ENCODE results near the gene KCNIP4.
"Not testable (repeated sequence)": the region's sequence is repeated elsewhere in the genome, so short reads cannot be mapped to it uniquely, and the experiment has no call there.

The KCNIP4 gene

DNA sequence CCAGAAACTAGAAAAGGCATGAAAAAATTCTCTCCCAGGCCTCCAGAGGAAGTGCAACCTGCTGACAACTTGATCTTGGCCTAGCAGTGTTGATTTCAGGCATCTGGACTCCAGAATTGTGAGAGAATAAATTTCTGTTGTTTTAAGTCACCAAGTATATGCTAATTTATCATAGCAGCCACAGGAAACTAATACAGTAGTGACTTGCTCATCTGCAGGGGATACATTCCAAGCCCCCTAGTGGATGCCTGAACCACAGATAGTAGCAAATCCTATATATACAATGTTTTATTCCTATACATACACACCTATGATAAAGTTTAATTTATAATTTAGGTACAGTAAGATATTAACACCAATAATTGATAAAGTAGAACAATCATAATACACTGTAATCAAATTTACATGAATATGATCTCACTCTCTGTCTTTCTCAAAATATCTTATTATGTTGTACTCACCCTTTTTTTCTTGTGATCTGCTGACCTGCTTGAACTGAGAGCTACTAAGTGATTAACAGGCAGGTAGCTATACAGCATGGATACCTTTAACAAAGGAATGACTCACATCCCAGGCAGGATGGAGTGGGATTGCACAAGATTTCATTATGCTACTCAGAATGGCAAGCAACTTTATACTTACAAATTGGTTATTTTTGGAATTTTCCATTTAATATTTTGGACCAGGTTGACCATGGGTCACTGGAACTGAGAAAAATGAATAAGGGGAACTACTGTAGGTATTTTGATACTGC lies 501.1 kb downstream of the KCNIP4 start:
- DNase-seq = no peak

GRCh38 chr4:21420166-21420565 lies 528.4 kb downstream of the KCNIP4 start:
- no peak for DNase-seq

- no peak for DNase-seq
These were observed 532.8 kb downstream of the KCNIP4 start for GRCh38 chr4:21415728-21416127.

DNA sequence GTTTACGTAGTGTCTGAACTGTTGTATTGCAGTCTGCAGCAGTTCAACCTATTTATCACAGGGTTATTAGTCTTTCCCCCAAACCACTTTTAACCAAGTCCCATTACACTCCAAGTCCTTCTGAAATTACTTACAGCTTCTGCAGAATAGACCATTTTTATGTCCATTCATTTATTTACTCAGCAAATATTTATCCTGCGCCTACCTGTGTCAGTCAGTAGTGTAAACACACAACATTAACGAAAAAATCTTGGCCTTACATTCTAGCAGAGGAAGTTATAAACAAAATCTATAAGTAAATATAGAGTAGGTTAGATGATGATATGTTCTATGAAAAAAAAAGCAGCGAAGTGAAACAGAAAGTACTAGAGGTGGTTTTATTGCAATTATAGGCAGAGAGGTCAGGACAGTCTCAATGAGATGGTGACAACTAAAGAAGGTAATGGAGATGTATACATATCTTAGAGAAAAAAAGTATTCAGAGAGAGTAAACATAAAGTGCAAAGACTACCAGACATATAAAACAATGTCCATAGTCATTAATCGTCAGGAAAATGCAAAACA lies 534.7 kb downstream of the KCNIP4 start:
- no peak for DNase-seq

GRCh38 chr4:21411086-21411485 lies 537.5 kb downstream of the KCNIP4 start:
- no peak for DNase-seq

GRCh38 chr4:21410372-21410771 lies 538.2 kb downstream of the KCNIP4 start:
- no peak for DNase-seq

DNA sequence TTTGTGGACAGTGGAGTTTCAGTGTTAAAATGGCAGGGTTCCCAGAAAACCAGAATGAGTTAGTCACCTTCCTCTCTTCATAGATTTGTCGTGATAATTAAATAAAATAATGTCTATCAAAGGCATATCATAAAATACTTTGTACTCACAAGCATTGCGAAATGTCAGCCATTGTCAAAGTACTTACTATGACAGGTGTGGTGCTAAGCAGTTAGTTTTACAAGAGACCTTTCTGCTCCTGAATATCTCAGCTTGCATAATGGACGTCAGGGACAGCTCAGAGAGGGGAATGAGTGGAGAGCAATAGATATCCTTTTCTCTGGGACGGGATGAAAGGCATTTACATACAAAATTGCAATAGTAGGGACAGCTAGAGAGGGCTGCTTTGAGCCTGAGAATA lies 560.9 kb downstream of the KCNIP4 start:
- no peak for DNase-seq

DNA sequence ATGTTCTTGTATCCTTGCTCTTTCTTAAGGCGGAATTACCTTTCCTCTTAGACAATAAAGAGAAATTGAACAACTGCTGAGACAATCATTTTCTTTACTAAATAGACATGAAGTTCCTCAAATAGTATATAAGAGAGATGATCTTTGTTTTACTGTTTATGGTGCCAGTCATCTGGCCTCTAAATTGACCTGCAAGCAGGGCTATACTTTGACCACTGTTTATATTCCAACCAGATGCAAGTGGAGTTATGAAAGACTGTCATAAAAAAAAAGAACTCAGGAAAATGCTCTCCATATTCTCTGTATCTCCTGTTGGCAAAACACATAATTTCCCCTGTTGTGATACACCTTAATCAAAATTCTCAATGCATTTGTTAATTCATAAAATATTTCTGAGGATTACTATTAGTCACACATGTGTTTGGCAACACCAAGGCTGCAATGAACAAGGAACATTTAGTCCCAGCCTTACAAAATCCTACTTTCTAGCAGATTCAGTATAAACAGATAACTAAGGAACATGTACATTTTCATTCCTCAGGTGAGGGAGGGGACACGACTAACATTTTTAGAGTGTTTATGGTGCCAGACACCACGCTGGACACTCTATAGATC lies 562.3 kb downstream of the KCNIP4 start:
- no peak for DNase-seq

DNA sequence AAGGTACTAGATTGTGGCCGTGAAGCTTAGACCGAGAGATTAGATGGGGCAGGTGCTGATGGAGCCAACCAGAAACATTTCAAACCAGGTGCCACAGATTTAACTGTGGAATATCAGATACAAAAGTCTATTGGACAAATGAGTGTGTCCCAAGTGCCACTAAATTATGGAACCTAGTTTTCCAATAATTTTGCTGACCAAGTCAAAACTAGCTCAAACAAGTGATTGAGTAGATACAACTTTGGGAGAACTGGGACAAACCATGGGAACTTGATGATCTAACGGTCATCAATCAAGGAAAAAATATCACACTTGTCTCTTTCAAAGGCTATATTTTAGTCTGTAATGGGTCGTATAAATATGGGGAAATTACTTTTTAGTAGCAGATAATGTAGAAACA lies 562.9 kb downstream of the KCNIP4 start:
- DNase-seq = no peak

DNA sequence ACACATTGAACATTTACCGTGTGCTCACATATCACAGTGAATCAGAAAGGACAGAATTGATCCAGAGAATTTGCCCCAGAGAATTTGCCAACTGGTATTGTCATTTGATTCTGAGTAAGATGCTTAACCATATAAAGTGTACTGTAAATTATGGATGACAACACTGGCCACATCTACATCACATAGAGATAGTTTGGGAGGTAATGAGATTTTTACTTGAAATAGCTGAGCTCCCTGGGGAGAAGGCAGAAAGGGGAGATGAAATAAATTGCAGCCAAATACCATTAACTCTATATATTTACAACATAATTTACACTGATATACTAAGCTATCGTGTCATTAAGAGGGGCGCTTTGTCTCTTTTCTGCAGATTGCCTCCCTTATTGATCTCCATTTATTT lies 564.0 kb downstream of the KCNIP4 start:
- DNase-seq = no peak

DNA sequence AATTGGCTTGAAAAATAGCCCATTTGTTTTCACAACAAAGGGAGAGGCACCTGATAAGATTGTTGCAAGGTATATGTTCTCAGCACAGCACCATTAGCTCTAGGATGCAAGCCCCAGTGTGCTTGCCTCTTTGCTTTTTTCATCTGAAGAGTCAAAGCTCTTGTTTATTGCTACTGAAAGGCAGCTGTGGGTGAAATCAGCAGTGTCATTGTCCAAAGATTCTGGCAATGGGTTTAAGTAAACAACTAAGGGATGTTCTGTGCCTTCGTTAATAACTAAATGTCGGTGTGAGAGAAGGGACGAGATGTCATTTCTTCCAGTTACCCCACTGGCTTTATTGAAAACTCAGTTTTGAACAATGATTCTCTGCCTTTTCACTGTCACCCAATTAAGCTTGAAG lies 567.7 kb downstream of the KCNIP4 start:
- DNase-seq = no peak

DNA sequence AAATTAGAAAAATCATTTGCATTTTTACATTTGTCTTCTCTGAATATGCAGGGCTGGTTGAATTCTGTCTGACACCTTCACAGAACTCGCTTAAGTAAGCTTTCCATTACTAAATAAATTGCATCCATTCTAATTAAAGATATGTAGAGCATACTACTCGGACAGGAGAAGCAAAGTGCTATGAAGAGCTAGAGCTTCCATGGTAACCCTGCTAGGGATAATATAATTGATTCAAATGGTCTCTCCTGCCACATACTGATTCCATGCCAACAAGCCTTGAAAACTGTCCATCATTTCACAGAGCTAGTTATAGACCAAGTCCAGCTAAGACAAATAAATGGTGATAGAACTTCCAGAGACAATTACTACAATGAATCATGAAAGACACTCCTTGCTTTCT lies 571.5 kb downstream of the KCNIP4 start:
- no peak for DNase-seq

DNA sequence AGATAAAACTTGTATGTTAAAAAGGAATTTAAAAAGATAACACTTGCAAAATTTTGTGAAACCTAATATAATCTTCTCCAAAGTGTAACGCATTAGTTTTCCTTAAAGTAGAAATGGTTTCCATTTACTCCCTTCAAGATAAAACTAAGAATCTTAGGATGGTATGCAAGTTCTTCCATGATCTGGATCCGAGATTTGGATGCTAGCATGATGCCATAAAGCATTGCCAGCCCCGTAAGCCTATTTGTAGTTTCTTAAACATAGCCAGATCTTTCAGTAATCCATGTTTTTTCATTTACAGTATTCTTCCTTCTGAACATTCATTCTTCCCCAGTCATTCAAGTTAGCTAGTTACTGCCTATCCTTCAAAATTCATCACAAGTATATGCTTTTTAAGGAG lies 572.4 kb downstream of the KCNIP4 start:
- DNase-seq = no peak

- DNase-seq = no peak
These were observed 573.8 kb downstream of the KCNIP4 start for GRCh38 chr4:21374641-21375368.

- no peak for DNase-seq
These were observed 581.0 kb downstream of the KCNIP4 start for GRCh38 chr4:21367567-21367966.

GRCh38 chr4:21366840-21367239 lies 581.7 kb downstream of the KCNIP4 start:
- DNase-seq = no peak

GRCh38 chr4:21366312-21366711 lies 582.3 kb downstream of the KCNIP4 start:
- DNase-seq = no peak

DNA sequence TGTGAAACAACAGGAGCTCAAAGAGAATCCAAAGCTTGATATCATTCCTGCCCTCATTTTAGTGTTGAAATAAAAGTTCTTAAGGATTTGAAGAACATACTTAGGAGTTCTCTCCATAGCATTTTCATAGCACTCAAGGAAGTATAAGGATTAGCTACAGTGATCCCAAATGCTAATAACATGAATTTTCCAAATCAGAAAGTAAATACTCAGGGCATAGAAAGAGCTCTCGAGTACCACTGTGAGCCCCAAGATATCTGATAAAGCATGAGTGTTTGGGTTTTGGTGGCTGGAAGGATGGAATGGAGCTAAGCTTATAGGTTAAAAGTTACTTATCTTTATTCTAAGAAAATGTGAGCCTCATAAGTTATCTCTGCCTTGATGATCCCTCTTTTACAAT lies 584.9 kb downstream of the KCNIP4 start:
- DNase-seq = no peak

DNA sequence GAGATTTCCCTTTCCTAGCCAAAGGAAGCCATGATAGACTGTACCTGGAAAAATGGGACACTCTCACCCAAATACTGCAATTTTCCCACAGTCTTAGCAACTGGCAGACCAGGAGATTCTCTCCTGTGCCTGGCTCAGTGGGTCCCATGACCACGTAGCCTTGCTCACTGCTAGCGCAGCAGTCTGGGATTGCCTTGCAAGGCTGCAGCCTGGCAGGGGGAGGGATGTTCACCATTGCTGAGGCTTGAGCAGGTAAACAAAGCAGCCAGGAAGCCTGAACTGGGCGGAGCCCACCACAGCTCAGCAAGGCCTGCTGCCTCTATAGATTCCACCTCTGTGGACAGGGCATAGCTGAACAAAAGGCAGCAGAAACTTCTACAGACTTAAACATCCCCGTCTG lies 596.2 kb downstream of the KCNIP4 start:
- DNase-seq = not testable (repeated sequence)

- DNase-seq = no peak
These were observed 601.4 kb downstream of the KCNIP4 start for GRCh38 chr4:21347142-21347541.

- DNase-seq = no peak
These were observed 620.4 kb downstream of the KCNIP4 start for GRCh38 chr4:21327976-21328700.

GRCh38 chr4:21320034-21320433 lies 628.5 kb downstream of the KCNIP4 start:
- no peak for DNase-seq

DNA sequence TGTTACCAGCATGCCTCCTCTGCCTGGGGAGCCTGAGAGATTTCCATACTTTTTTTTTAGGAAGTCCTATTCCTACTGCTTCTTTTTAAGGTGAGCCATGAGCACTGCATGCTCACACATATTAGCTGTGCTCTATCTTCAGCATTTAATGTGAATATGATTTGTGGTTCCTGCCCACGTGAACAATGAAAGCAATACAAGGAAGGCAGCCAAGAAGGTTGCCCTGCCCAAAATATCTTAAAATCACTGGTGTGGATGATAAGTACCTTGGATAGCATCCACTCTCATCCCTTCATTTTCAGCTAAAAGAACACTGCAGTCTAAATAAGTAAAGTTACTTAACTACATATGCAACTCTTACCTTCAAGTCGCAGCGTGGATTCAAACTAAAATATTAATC lies 640.9 kb downstream of the KCNIP4 start:
- no peak for DNase-seq

All from NCI-H146 (cell line).